Endodermal cell (in vitro differentiated cells): Measurements from ENCODE around the gene PRSS33. TPM values are rescaled to one million over a fixed set of nuclear protein-coding genes. Genes with fewer than 3 reads are reported as not detected.

ENCODE experiments used
- DNase-seq: peaks from one replicate; pipeline ENCODE4 v3.0.0-alpha.2; 2017
- H3K27ac ChIP-seq: 2 replicates; pipeline ENCODE4 v1.5.1; 2013; ENCODE audit warnings: mild to moderate bottlenecking, low read depth, low read length, moderate library complexity
- H3K27me3 ChIP-seq: 2 replicates; pipeline ENCODE4 v1.6.1; 2013; ENCODE audit warnings: mild to moderate bottlenecking, low read length, moderate library complexity; ENCODE audit not compliant: insufficient read depth, control insufficient read depth, poor library complexity, severe bottlenecking
- H3K36me3 ChIP-seq: 2 replicates; pipeline ENCODE4 v1.7.0; 2013; ENCODE audit warnings: mild to moderate bottlenecking, low read length, moderate library complexity; ENCODE audit not compliant: control insufficient read depth, insufficient read depth
- H3K4me1 ChIP-seq: one replicate; pipeline ENCODE4 v1.7.0; 2013; ENCODE audit warnings: low read length; ENCODE audit not compliant: control insufficient read depth, insufficient read depth
- H3K4me3 ChIP-seq: 2 replicates; pipeline ENCODE4 v1.5.1; 2013; ENCODE audit warnings: mild to moderate bottlenecking, low read length, moderate library complexity
- H3K9ac ChIP-seq: 2 replicates; pipeline ENCODE4 v1.6.1; 2013; ENCODE audit warnings: mild to moderate bottlenecking, low read length, moderate library complexity; ENCODE audit not compliant: poor library complexity, severe bottlenecking; ENCODE audit errors: extremely low read depth
- H3K9me3 ChIP-seq: 2 replicates; pipeline ENCODE4 v1.6.1; 2013; ENCODE audit warnings: mild to moderate bottlenecking, low read length, moderate library complexity; ENCODE audit not compliant: control insufficient read depth
- H3K27ac Mint-ChIP-seq: 2 replicates; pipeline ENCODE4 v1.8.0; 2020; ENCODE audit warnings: mixed read lengths
- H3K27me3 Mint-ChIP-seq: 2 replicates; pipeline ENCODE4 v1.8.0; 2021; ENCODE audit warnings: mild to moderate bottlenecking, mixed read lengths; ENCODE audit not compliant: insufficient read depth
- H3K36me3 Mint-ChIP-seq: 2 replicates; pipeline ENCODE4 v1.8.0; 2020; ENCODE audit warnings: low read depth, mixed read lengths
- H3K4me1 Mint-ChIP-seq: 2 replicates; pipeline ENCODE4 v1.8.0; 2020; ENCODE audit warnings: mixed read lengths
- H3K4me3 Mint-ChIP-seq: 2 replicates; pipeline ENCODE4 v1.8.0; 2020; ENCODE audit warnings: mild to moderate bottlenecking, moderate library complexity, mixed read lengths
- H3K9me3 Mint-ChIP-seq: 2 replicates; pipeline ENCODE4 v1.8.0; 2020; ENCODE audit warnings: mild to moderate bottlenecking, mixed read lengths
- CTCF ChIP-seq: fragments of 200-600 bp; sonication (generic); conservative IDR thresholded peaks from 2 replicates; pipeline ENCODE4 v1.5.0; 2021; ENCODE audit warnings: antibody characterized with exemption, mild to moderate bottlenecking
- WGBS, 2 experiments: methylation state at CpG; one replicate each; pipeline versions ENCODE4 v1.1.5 to v1.1.7; 2013; ENCODE audit warnings: missing lambda C conversion rate in 2 of 2, mixed read lengths in 1 of 2; ENCODE audit not compliant: insufficient coverage in 1 of 2, insufficient read length in 1 of 2; 5-methylcytosine and 5-hydroxymethylcytosine counted together
- total RNA-seq, 2 donors: library from RNA; stranded (reverse); fragmentation: NEBNext Ultra II Directional in 1 of 2; extraction: Animal tissue kit (Norgen Biotek cat#: 25700) in 1 of 2; gene quantifications; 2 replicates in 1 of 2; 3 replicates in 1 of 2; pipeline ENCODE4 v1.2.1, GENCODE V29; 2021

The PRSS33 gene
- total RNA-seq, 2 donors from 2014 or later, result 0.35 TPM; not detected in 1

- no peak overlapping the region for H3K4me3 Mint-ChIP-seq
- H3K27me3 Mint-ChIP-seq, result peaks cover 16% of the 10 kb centered on the region
- no peak for TF ChIP-seq CTCF
- Histone ChIP-seq H3K9ac (no peak overlapping the region), H3K9me3 (no peaks in the 10 kb centered on the region), H3K27me3 (peaks cover 8% of the 10 kb centered on the region), H3K4me3 (no peak overlapping the region), H3K4me1 (no peaks in the 10 kb centered on the region), H3K36me3 (no peaks in the 10 kb centered on the region), H3K27ac (no peak overlapping the region)
- no peaks in the 10 kb centered on the region for H3K9me3 Mint-ChIP-seq
- 93 to 100% methylated on average over 5 to 9 of the region's 10 CpGs for WGBS, 2 experiments
- no peak for DNase-seq
- H3K27ac Mint-ChIP-seq, result no peak overlapping the region
- no peaks in the 10 kb centered on the region for H3K36me3 Mint-ChIP-seq
- peaks cover 6% of the 10 kb centered on the region for H3K4me1 Mint-ChIP-seq
Measured at GRCh38 chr16:2792940-2793339, 5.6 kb upstream of the PRSS33 start.

- TF ChIP-seq CTCF, result no peak
- Histone ChIP-seq H3K4me3 (no peak overlapping the region), H3K9ac (no peak overlapping the region), H3K27me3 (peaks cover 8% of the 10 kb centered on the region), H3K27ac (no peak overlapping the region), H3K36me3 (no peaks in the 10 kb centered on the region), H3K9me3 (no peaks in the 10 kb centered on the region), H3K4me1 (no peaks in the 10 kb centered on the region)
- WGBS, 2 experiments, result 91 to 92% methylated on average over 6 to 8 of the region's 8 CpGs
- Mint-ChIP-seq H3K9me3 (no peaks in the 10 kb centered on the region), H3K27me3 (peaks cover 18% of the 10 kb centered on the region), H3K4me1 (peaks cover 6% of the 10 kb centered on the region), H3K36me3 (no peaks in the 10 kb centered on the region), H3K4me3 (no peak overlapping the region), H3K27ac (no peak overlapping the region)
- peak; percentile 29 for DNase-seq
Measured at GRCh38 chr16:2791174-2791573, 3.8 kb upstream of the PRSS33 start.

- Histone ChIP-seq H3K27ac (no peak overlapping the region), H3K9ac (no peak overlapping the region), H3K4me3 (no peak overlapping the region), H3K27me3 (peaks cover 14% of the 10 kb centered on the region), H3K36me3 (no peaks in the 10 kb centered on the region), H3K4me1 (no peaks in the 10 kb centered on the region), H3K9me3 (no peaks in the 10 kb centered on the region)
- Mint-ChIP-seq H3K9me3 (no peaks in the 10 kb centered on the region), H3K27ac (no peak overlapping the region), H3K27me3 (peaks cover 20% of the 10 kb centered on the region), H3K4me1 (peaks cover 6% of the 10 kb centered on the region), H3K4me3 (no peak overlapping the region), H3K36me3 (no peaks in the 10 kb centered on the region)
- no peak for TF ChIP-seq CTCF
- DNase-seq, result peak; percentile 23
- 93% methylated on average over 3 to 5 of the region's 5 CpGs for WGBS, 2 experiments
Measured at GRCh38 chr16:2790631-2791030, 3.3 kb upstream of the PRSS33 start.
